ENCODE results near the gene INPP5A. TPM values are rescaled to one million over a fixed set of nuclear protein-coding genes. Genes with fewer than 3 reads are reported as not detected.

INPP5A gene
- total and polyA plus RNA-seq, 2 of the 13 experiments (the other 11 are each of a cell fraction or from before 2014, with no cell fraction given) = 17.5 to 37.9 TPM

DNA sequence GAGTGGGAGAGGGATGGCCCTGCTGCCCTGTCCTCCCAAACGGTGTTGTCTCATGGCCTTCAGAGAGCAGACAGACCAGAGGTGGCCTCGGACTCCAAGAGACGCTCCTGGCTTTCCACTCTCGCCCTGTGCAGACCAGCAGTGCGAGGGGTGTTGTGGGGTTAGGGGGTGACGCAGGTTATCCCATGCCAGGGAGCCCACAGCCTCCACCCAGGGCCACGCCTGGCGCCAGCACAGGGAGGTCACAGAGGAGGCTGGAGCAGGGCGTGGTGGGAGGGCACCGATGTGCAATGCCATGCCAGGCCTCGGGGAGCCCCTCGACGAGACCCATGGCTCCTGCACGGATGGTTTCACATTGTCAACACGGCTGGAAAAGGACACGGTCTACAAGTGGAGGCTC, 52.1 kb downstream of the INPP5A start (continued):
- TF ChIP-seq TCF12 (IDR thresholded peaks at IDR 0.05) = no peak
- TF ChIP-seq TCF12 (CRISPR knock-in tag; IDR thresholded peaks at IDR 0.05) = no peak
- TF ChIP-seq ZFY (CRISPR knock-in tag; IDR thresholded peaks at IDR 0.05) = no peak
- no peak for TF ChIP-seq ZNF382 (CRISPR knock-in tag; IDR thresholded peaks at IDR 0.05; ENCODE audit: borderline replicate concordance)
- TF ChIP-seq THYN1 (CRISPR knock-in tag; IDR thresholded peaks at IDR 0.05; ENCODE audit: borderline replicate concordance, low read depth) = no peak
- no peak for TF ChIP-seq SP4 (CRISPR knock-in tag; IDR thresholded peaks at IDR 0.05)
- TF ChIP-seq MAZ (IDR thresholded peaks at IDR 0.05; ENCODE audit: borderline replicate concordance, low read depth, low read length) = no peak
- TF ChIP-seq MAZ (CRISPR knock-in tag; IDR thresholded peaks at IDR 0.05; ENCODE audit: low read depth) = 0 out of 2 replicates have a peak, but pooled peaks have one; percentile 22
- TF ChIP-seq EED (CRISPR knock-in tag; IDR thresholded peaks at IDR 0.05) = peak; percentile 40; the same call in 1 of the 2 replicates
- TF ChIP-seq, protein P1, sequence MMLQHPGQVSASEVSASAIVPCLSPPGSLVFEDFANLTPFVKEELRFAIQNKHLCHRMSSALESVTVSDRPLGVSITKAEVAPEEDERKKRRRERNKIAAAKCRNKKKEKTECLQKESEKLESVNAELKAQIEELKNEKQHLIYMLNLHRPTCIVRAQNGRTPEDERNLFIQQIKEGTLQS (CRISPR knock-in tag; IDR thresholded peaks at IDR 0.05) = no peak
- TF ChIP-seq, protein P2, sequence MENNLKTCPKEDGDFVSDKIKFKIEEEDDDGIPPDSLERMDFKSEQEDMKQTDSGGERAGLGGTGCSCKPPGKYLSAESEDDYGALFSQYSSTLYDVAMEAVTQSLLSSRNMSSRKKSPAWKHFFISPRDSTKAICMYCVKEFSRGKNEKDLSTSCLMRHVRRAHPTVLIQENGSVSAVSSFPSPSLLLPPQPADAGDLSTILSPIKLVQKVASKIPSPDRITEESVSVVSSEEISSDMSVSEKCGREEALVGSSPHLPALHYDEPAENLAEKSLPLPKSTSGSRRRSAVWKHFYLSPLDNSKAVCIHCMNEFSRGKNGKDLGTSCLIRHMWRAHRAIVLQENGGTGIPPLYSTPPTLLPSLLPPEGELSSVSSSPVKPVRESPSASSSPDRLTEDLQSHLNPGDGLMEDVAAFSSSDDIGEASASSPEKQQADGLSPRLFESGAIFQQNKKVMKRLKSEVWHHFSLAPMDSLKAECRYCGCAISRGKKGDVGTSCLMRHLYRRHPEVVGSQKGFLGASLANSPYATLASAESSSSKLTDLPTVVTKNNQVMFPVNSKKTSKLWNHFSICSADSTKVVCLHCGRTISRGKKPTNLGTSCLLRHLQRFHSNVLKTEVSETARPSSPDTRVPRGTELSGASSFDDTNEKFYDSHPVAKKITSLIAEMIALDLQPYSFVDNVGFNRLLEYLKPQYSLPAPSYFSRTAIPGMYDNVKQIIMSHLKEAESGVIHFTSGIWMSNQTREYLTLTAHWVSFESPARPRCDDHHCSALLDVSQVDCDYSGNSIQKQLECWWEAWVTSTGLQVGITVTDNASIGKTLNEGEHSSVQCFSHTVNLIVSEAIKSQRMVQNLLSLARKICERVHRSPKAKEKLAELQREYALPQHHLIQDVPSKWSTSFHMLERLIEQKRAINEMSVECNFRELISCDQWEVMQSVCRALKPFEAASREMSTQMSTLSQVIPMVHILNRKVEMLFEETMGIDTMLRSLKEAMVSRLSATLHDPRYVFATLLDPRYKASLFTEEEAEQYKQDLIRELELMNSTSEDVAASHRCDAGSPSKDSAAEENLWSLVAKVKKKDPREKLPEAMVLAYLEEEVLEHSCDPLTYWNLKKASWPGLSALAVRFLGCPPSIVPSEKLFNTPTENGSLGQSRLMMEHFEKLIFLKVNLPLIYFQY (CRISPR knock-in tag; IDR thresholded peaks at IDR 0.05; ENCODE audit: borderline replicate concordance) = no peak

All from HepG2 (cell line).